HG02870 (cell line): ENCODE data around the gene P2RX1.

ENCODE experiments used
- ATAC-seq: cut with Tn5 transposase; IDR thresholded peaks from one replicate; pipeline ENCODE4 v1.9.1; 2021; ENCODE audit warnings: mild to moderate bottlenecking, moderate library complexity; ENCODE audit not compliant: unreplicated experiment

Gene P2RX1

GRCh38 chr17:3915995-3916696 lies at the start of gene P2RX1:
Gene P2RX1, minus strand, starts transcription at chr17:3916465. Its CDS starts 240 bp downstream, at chr17:3916225.
- no peak for ATAC-seq

GRCh38 chr17:3965118-3965800 lies 49.0 kb upstream of the P2RX1 start:
- no peak for ATAC-seq

GRCh38 chr17:3964203-3965117 lies 48.2 kb upstream of the P2RX1 start, which contains the start of gene ATP2A3:
Gene ATP2A3, minus strand, starts transcription at chr17:3964437. Its CDS starts 146 bp downstream, at chr17:3964291.
- ATAC-seq, result peak; percentile 36

- peak; percentile 10 for ATAC-seq
Measured at GRCh38 chr17:3963237-3964201, 47.3 kb upstream of the P2RX1 start.

- ATAC-seq, result no peak
Measured at GRCh38 chr17:3962965-3963236, 46.6 kb upstream of the P2RX1 start.

GRCh38 chr17:3962217-3962964 lies 46.1 kb upstream of the P2RX1 start:
- no peak for ATAC-seq

GRCh38 chr17:3961564-3962047 lies 45.3 kb upstream of the P2RX1 start:
- ATAC-seq, result no peak

GRCh38 chr17:3960764-3961163 lies 44.5 kb upstream of the P2RX1 start:
- ATAC-seq, result no peak

GRCh38 chr17:3959921-3960601 lies 43.8 kb upstream of the P2RX1 start:
- no peak for ATAC-seq

- ATAC-seq, result no peak
Measured at GRCh38 chr17:3959295-3959899, 43.1 kb upstream of the P2RX1 start.

- ATAC-seq, result no peak
Measured at GRCh38 chr17:3957735-3958599, 41.7 kb upstream of the P2RX1 start.

GRCh38 chr17:3956983-3957382 lies 40.7 kb upstream of the P2RX1 start:
- no peak for ATAC-seq

- ATAC-seq, result no peak
Measured at GRCh38 chr17:3956327-3956957, 40.2 kb upstream of the P2RX1 start.

GRCh38 chr17:3955673-3955988 lies 39.4 kb upstream of the P2RX1 start:
- ATAC-seq, result no peak

GRCh38 chr17:3954976-3955672 lies 38.9 kb upstream of the P2RX1 start:
- no peak for ATAC-seq

- ATAC-seq, result no peak
Measured at GRCh38 chr17:3954086-3954485, 37.8 kb upstream of the P2RX1 start.

- no peak for ATAC-seq
Measured at GRCh38 chr17:3953542-3953941, 37.3 kb upstream of the P2RX1 start.
